ENCODE data around the gene KRT6B. TPM values are rescaled to one million over a fixed set of nuclear protein-coding genes. Genes with fewer than 3 reads are reported as not detected.
"Not testable (repeated sequence)": the region's sequence is repeated elsewhere in the genome, so short reads cannot be mapped to it uniquely, and the experiment has no call there.

KRT6B gene
- under 1 TPM in 2 of 8 experiments, not detected in 6; 0.05 to 0.24 TPM for total RNA-seq

- WGBS, 10 experiments, result 67 to 100% (median 84%) methylated on average over 1 to 6 of the region's 6 CpGs; no CpG with 5 or more reads in 3 of the 10 experiments
- in situ Hi-C loops (cut with MboI; ENCODE audit: low pct_unique_long_range_greater_than_20kb in 2 of 9, low sequenced_read_pairs in 9 of 9, unreplicated experiment in 9 of 9), result no loop called here
- ATAC-seq (replicated peaks in 6 of 8), result no peak
Measured at GRCh38 chr12:52452101-52452500, at the start of gene KRT6B. TSS of gene KRT6B (minus strand) at chr12:52452146. CDS start at chr12:52452078, 68 bp downstream.

GRCh38 chr12:52501490-52501889 is 49.5 kb upstream of the KRT6B start:
- no peak overlapping the region for H3K27ac ChIP-seq
- H3K4me1 ChIP-seq (replicated peaks in 1 of 2), result no peaks in the 10 kb centered on the region
- in situ Hi-C loops (cut with MboI; ENCODE audit: low pct_unique_long_range_greater_than_20kb in 2 of 9, low sequenced_read_pairs in 9 of 9, unreplicated experiment in 9 of 9), result no loop called here
- no peak overlapping the region for H3K4me3 ChIP-seq
- 29 to 92% (median 66%) methylated on average over 1 to 7 of the region's 7 CpGs; no CpG with 5 or more reads in 3 of the 10 experiments for WGBS, 10 experiments
- ATAC-seq (replicated peaks in 6 of 8), result no peak

More at GRCh38 chr12:52452101-52452500, at the start of gene KRT6B:
- no peaks in the 10 kb centered on the region for H3K4me1 ChIP-seq (replicated peaks in 1 of 2)
- no peak within 1 kb of the TSS for H3K27ac ChIP-seq
- no peak within 1 kb of the TSS for H3K4me3 ChIP-seq

- in situ Hi-C loops (cut with MboI; ENCODE audit: low pct_unique_long_range_greater_than_20kb in 2 of 9, low sequenced_read_pairs in 9 of 9, unreplicated experiment in 9 of 9); H3K27ac ChIP-seq: not testable (repeated sequence)
- WGBS, 10 experiments, result 58 to 93% (median 80%) methylated on average over 2 to 5 of the region's 6 CpGs; no CpG with 5 or more reads in 1 of the 10 experiments
Measured at GRCh38 chr12:52500574-52500973, 48.6 kb upstream of the KRT6B start.

GRCh38 chr12:52499806-52500560 is 48.0 kb upstream of the KRT6B start:
- Histone ChIP-seq H3K4me3 (no peak overlapping the region), H3K27ac (no peak overlapping the region), H3K4me1 (replicated peaks in 1 of 2) (no peaks in the 10 kb centered on the region)
- WGBS, 10 experiments, result 24 to 95% (median 67%) methylated on average over 2 to 5 of the region's 5 CpGs; no CpG with 5 or more reads in 1 of the 10 experiments
- in situ Hi-C loops (cut with MboI; ENCODE audit: low pct_unique_long_range_greater_than_20kb in 2 of 9, low sequenced_read_pairs in 9 of 9, unreplicated experiment in 9 of 9), result no loop called here
- no peak for ATAC-seq (replicated peaks in 6 of 8)

More at GRCh38 chr12:52500574-52500973, 48.6 kb upstream of the KRT6B start:
- not testable (repeated sequence) for H3K4me1 ChIP-seq (replicated peaks in 1 of 2); ATAC-seq (replicated peaks in 6 of 8); H3K4me3 ChIP-seq

GRCh38 chr12:52498946-52499345 is 47.0 kb upstream of the KRT6B start:
- in situ Hi-C loops (cut with MboI; ENCODE audit: low pct_unique_long_range_greater_than_20kb in 2 of 9, low sequenced_read_pairs in 9 of 9, unreplicated experiment in 9 of 9), result no loop called here
- no peak overlapping the region for H3K27ac ChIP-seq
- no peak for ATAC-seq (replicated peaks in 6 of 8)
- 0 to 100% (median 39%) methylated on average over 1 of the region's 1 CpG; no CpG with 5 or more reads in 4 of the 10 experiments for WGBS, 10 experiments
- no peak overlapping the region for H3K4me3 ChIP-seq
- no peaks in the 10 kb centered on the region for H3K4me1 ChIP-seq (replicated peaks in 1 of 2)

- in situ Hi-C loops (cut with MboI; ENCODE audit: low pct_unique_long_range_greater_than_20kb in 2 of 9, low sequenced_read_pairs in 9 of 9, unreplicated experiment in 9 of 9), result no loop called here
- Histone ChIP-seq H3K4me1 (replicated peaks in 1 of 2) (no peaks in the 10 kb centered on the region), H3K4me3 (no peak overlapping the region), H3K27ac (no peak overlapping the region)
- no peak for ATAC-seq (replicated peaks in 6 of 8)
- 56 to 98% (median 80%) methylated on average over 1 to 7 of the region's 7 CpGs; no CpG with 5 or more reads in 1 of the 10 experiments for WGBS, 10 experiments
Measured at GRCh38 chr12:52497975-52498374, 46.0 kb upstream of the KRT6B start.

- H3K4me1 ChIP-seq (replicated peaks in 1 of 2), result no peaks in the 10 kb centered on the region
- 0 to 70% (median 30%) methylated on average over 1 to 2 of the region's 4 CpGs; no CpG with 5 or more reads in 2 of the 10 experiments for WGBS, 10 experiments
- peak in 3 of 8 experiments; percentile 16 to 62 (median 55) for ATAC-seq (replicated peaks in 6 of 8)
- H3K27ac ChIP-seq, result no peak overlapping the region
- in situ Hi-C loops (cut with MboI; ENCODE audit: low pct_unique_long_range_greater_than_20kb in 2 of 9, low sequenced_read_pairs in 9 of 9, unreplicated experiment in 9 of 9), result no loop called here
- no peak overlapping the region for H3K4me3 ChIP-seq
Measured at GRCh38 chr12:52496590-52497071, 44.7 kb upstream of the KRT6B start.

GRCh38 chr12:52496054-52496453 is 44.1 kb upstream of the KRT6B start:
- Histone ChIP-seq H3K4me3 (no peak overlapping the region), H3K4me1 (replicated peaks in 1 of 2) (no peaks in the 10 kb centered on the region), H3K27ac (no peak overlapping the region)
- in situ Hi-C loops (cut with MboI; ENCODE audit: low pct_unique_long_range_greater_than_20kb in 2 of 9, low sequenced_read_pairs in 9 of 9, unreplicated experiment in 9 of 9), result no loop called here
- WGBS, 10 experiments, result 10 to 100% (median 86%) methylated on average over 1 to 2 of the region's 2 CpGs; no CpG with 5 or more reads in 5 of the 10 experiments
- ATAC-seq (replicated peaks in 6 of 8), result peak in 1 of 8 experiments; percentile 6

- ATAC-seq (replicated peaks in 6 of 8), result peak in 4 of 8 experiments; percentile 27 to 69 (median 44)
- 7 to 50% (median 40%) methylated on average over 1 to 3 of the region's 3 CpGs; no CpG with 5 or more reads in 2 of the 10 experiments for WGBS, 10 experiments
- in situ Hi-C loops (cut with MboI; ENCODE audit: low pct_unique_long_range_greater_than_20kb in 2 of 9, low sequenced_read_pairs in 9 of 9, unreplicated experiment in 9 of 9), result no loop called here
- Histone ChIP-seq H3K4me1 (replicated peaks in 1 of 2) (no peaks in the 10 kb centered on the region), H3K27ac (no peak overlapping the region), H3K4me3 (no peak overlapping the region)
Measured at GRCh38 chr12:52495389-52495788, 43.4 kb upstream of the KRT6B start.

- in situ Hi-C loops (cut with MboI; ENCODE audit: low pct_unique_long_range_greater_than_20kb in 2 of 9, low sequenced_read_pairs in 9 of 9, unreplicated experiment in 9 of 9), result no loop called here
- Histone ChIP-seq H3K4me1 (replicated peaks in 1 of 2) (no peaks in the 10 kb centered on the region), H3K4me3 (no peak overlapping the region), H3K27ac (no peak overlapping the region)
- WGBS, 10 experiments, result 33 to 100% (median 68%) methylated on average over 1 to 3 of the region's 4 CpGs; no CpG with 5 or more reads in 7 of the 10 experiments
- ATAC-seq (replicated peaks in 6 of 8), result peak in 3 of 8 experiments; percentile 29 to 57 (median 54)
Measured at GRCh38 chr12:52494518-52494917, 42.6 kb upstream of the KRT6B start.

GRCh38 chr12:52494100-52494499 is 42.2 kb upstream of the KRT6B start:
- in situ Hi-C loops (cut with MboI; ENCODE audit: low pct_unique_long_range_greater_than_20kb in 2 of 9, low sequenced_read_pairs in 9 of 9, unreplicated experiment in 9 of 9), result no loop called here
- Histone ChIP-seq H3K4me1 (replicated peaks in 1 of 2) (no peaks in the 10 kb centered on the region), H3K27ac (no peak overlapping the region), H3K4me3 (no peak overlapping the region)
- 14 to 100% (median 71%) methylated on average over 1 of the region's 1 CpG; no CpG with 5 or more reads in 1 of the 10 experiments for WGBS, 10 experiments
- ATAC-seq (replicated peaks in 6 of 8), result no peak

- H3K4me3 ChIP-seq, result no peak within 1 kb of the TSS
- in situ Hi-C loops (cut with MboI; ENCODE audit: low pct_unique_long_range_greater_than_20kb in 2 of 9, low sequenced_read_pairs in 9 of 9, unreplicated experiment in 9 of 9), result no loop called here
- H3K4me1 ChIP-seq (replicated peaks in 1 of 2), result no peaks in the 10 kb centered on the region
- 40 to 100% (median 100%) methylated on average over 1 of the region's 2 CpGs; no CpG with 5 or more reads in 5 of the 10 experiments for WGBS, 10 experiments
- ATAC-seq (replicated peaks in 6 of 8), result no peak
- no peak within 1 kb of the TSS for H3K27ac ChIP-seq
Measured at GRCh38 chr12:52493172-52493571, 41.2 kb upstream of the KRT6B start, which contains the start of gene KRT6A. TSS of gene KRT6A (minus strand) at chr12:52493257. CDS start at chr12:52493188, 69 bp downstream.

- H3K4me1 ChIP-seq (replicated peaks in 1 of 2); H3K4me3 ChIP-seq; in situ Hi-C loops (cut with MboI; ENCODE audit: low pct_unique_long_range_greater_than_20kb in 2 of 9, low sequenced_read_pairs in 9 of 9, unreplicated experiment in 9 of 9); ATAC-seq (replicated peaks in 6 of 8); H3K27ac ChIP-seq: not testable (repeated sequence)
- WGBS, 10 experiments, result no CpG with 5 or more reads among the region's 6 CpGs
Measured at GRCh38 chr12:52492405-52492804, 40.5 kb upstream of the KRT6B start.
